ENCODE measurements around the gene ANKRD13D.

DNA sequence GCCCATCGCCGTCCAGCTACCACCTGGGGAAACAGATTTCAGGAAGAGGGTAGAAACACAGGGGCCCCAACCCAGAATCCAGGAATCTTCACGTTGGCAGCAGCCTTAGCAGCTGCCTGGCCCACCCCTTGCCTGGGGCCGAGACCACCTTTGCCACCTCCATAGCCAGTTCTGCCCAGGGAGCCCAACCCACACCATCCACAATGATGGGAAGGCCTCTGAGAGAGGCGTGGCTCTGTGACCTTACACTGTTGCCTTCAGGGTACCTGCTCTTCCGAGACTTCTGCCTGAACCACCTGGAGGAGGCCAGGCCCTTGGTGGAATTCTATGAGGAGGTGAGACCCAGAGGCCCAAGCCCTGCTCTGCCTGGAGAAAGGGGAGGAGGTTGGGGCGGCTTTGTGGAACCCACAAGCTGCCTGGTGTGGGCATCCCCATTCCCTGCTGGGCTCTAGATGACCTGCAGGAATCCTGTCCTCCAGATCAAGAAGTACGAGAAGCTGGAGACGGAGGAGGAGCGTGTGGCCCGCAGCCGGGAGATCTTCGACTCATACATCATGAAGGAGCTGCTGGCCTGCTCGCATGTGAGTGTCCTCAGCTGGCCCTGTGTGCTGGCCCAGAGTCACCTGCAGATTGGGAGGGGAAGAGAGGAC is 10.0 kb upstream of the ANKRD13D start:
- TF ChIP-seq, protein P1, sequence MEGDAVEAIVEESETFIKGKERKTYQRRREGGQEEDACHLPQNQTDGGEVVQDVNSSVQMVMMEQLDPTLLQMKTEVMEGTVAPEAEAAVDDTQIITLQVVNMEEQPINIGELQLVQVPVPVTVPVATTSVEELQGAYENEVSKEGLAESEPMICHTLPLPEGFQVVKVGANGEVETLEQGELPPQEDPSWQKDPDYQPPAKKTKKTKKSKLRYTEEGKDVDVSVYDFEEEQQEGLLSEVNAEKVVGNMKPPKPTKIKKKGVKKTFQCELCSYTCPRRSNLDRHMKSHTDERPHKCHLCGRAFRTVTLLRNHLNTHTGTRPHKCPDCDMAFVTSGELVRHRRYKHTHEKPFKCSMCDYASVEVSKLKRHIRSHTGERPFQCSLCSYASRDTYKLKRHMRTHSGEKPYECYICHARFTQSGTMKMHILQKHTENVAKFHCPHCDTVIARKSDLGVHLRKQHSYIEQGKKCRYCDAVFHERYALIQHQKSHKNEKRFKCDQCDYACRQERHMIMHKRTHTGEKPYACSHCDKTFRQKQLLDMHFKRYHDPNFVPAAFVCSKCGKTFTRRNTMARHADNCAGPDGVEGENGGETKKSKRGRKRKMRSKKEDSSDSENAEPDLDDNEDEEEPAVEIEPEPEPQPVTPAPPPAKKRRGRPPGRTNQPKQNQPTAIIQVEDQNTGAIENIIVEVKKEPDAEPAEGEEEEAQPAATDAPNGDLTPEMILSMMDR (IDR thresholded peaks at IDR 0.05): no peak
- TF ChIP-seq ZFX (IDR thresholded peaks at IDR 0.05; ENCODE audit: borderline replicate concordance): no peak
